OCI-LY1 (cell line): ENCODE results near the gene TXNL4B.

ENCODE experiments used
- H2AFZ ChIP-seq: fragments of 200-600 bp; sonication (generic), shearing (Covaris generic); 2 replicates; pipeline ENCODE4 v1.6.0; 2014; ENCODE audit warnings: antibody characterized with exemption, mild to moderate bottlenecking, low read length
- H3F3A ChIP-seq: fragments of 200-600 bp; sonication (generic), shearing (Covaris generic); 2 replicates; pipeline ENCODE4 v1.6.0; 2014; ENCODE audit warnings: mild to moderate bottlenecking, antibody characterized with exemption, low read length, moderate library complexity; ENCODE audit not compliant: insufficient read depth
- H3K27ac ChIP-seq: fragments of 200-600 bp; sonication (generic); 2 replicates; pipeline ENCODE4 v1.5.1; 2014; ENCODE audit warnings: low read length, mixed run types, mild to moderate bottlenecking, low read depth; ENCODE audit not compliant: poor library complexity, severe bottlenecking
- H3K27me3 ChIP-seq: fragments of 200-600 bp; sonication (generic); 2 replicates; pipeline ENCODE4 v1.6.0; 2014; ENCODE audit warnings: antibody characterized with exemption, mild to moderate bottlenecking, low read length, moderate library complexity; ENCODE audit not compliant: insufficient read depth
- H3K36me3 ChIP-seq: fragments of 200-600 bp; sonication (generic); 2 replicates; pipeline ENCODE4 v1.6.1; 2014; ENCODE audit warnings: mild to moderate bottlenecking, antibody characterized with exemption, low read length, moderate library complexity, mixed read lengths; ENCODE audit not compliant: insufficient read depth
- H3K4me1 ChIP-seq: fragments of 200-600 bp; sonication (generic); 2 replicates; pipeline ENCODE4 v1.5.1; 2014; ENCODE audit warnings: mild to moderate bottlenecking, low read length, moderate library complexity; ENCODE audit not compliant: insufficient read depth, severe bottlenecking
- H3K4me2 ChIP-seq: fragments of 200-600 bp; sonication (generic), shearing (Covaris generic); 2 replicates; pipeline ENCODE4 v1.6.1; 2014; ENCODE audit warnings: low read length
- H3K4me3 ChIP-seq: fragments of 200-600 bp; sonication (generic); 2 replicates; pipeline ENCODE4 v1.5.1; 2014; ENCODE audit warnings: low read length, low read depth, mild to moderate bottlenecking, mixed read lengths; ENCODE audit not compliant: poor library complexity, severe bottlenecking
- H3K79me2 ChIP-seq: fragments of 200-600 bp; shearing (Covaris generic); 2 replicates; pipeline ENCODE4 v1.6.1; 2016; ENCODE audit warnings: mixed run types, low read length, mixed read lengths; ENCODE audit not compliant: insufficient read depth
- H3K9ac ChIP-seq: fragments of 200-600 bp; sonication (generic), shearing (Covaris generic); 2 replicates; pipeline ENCODE4 v1.6.1; 2014; ENCODE audit warnings: mild to moderate bottlenecking, low read length, mixed read lengths
- H3K9me2 ChIP-seq: fragments of 200-600 bp; sonication (generic), shearing (Covaris generic); 2 replicates; pipeline ENCODE4 v1.6.1; 2014; ENCODE audit warnings: low read depth, mild to moderate bottlenecking, low read length, mixed read lengths
- H3K9me3 ChIP-seq: fragments of 200-600 bp; shearing (Covaris generic); 2 replicates; pipeline ENCODE4 v1.6.1; 2014; ENCODE audit warnings: low read length, mixed read lengths
- H4K20me1 ChIP-seq: fragments of 200-600 bp; sonication (generic), shearing (Covaris generic); 2 replicates; pipeline ENCODE4 v1.6.0; 2016; ENCODE audit warnings: mild to moderate bottlenecking, low read length; ENCODE audit not compliant: insufficient read depth
- CTCF ChIP-seq: fragments of 200-600 bp; sonication (generic), shearing (Covaris generic); IDR thresholded peaks from 2 replicates; pipeline ENCODE4 v1.5.1; 2017; ENCODE audit warnings: mild to moderate bottlenecking, antibody characterized with exemption, low read length, moderate library complexity, mixed read lengths
- EZH2 ChIP-seq: fragments of 200-600 bp; sonication (generic), shearing (Covaris generic); IDR thresholded peaks from 2 replicates; pipeline ENCODE4 v1.8.0; 2017; ENCODE audit warnings: borderline replicate concordance, mixed run types, mild to moderate bottlenecking, antibody characterized with exemption, low read length, moderate library complexity, mixed read lengths

TXNL4B gene

GRCh38 chr16:72124761-72125634 is 31.6 kb upstream of the TXNL4B start:
- Histone ChIP-seq H3K9ac (no peak overlapping the region), H3K36me3 (no peaks in the 10 kb centered on the region), H3K4me1 (no peaks in the 10 kb centered on the region), H3K79me2 (no peaks in the 10 kb centered on the region), H3K27me3 (no peaks in the 10 kb centered on the region), H3K9me2 (no peaks in the 10 kb centered on the region), H3K9me3 (no peaks in the 10 kb centered on the region), H3K4me3 (no peak overlapping the region), H4K20me1 (no peaks in the 10 kb centered on the region), H2AFZ (no peak overlapping the region), H3F3A (no peaks in the 10 kb centered on the region), H3K27ac (no peak overlapping the region), H3K4me2 (no peak overlapping the region)
- TF ChIP-seq CTCF (peak; percentile 85), EZH2 (no peak)

GRCh38 chr16:72124148-72124547 is 30.7 kb upstream of the TXNL4B start:
- Histone ChIP-seq H3K4me1 (no peaks in the 10 kb centered on the region), H3K4me2 (no peak overlapping the region), H3F3A (no peaks in the 10 kb centered on the region), H3K9me3 (no peaks in the 10 kb centered on the region), H3K79me2 (no peaks in the 10 kb centered on the region), H4K20me1 (no peaks in the 10 kb centered on the region), H3K27me3 (no peaks in the 10 kb centered on the region), H3K36me3 (no peaks in the 10 kb centered on the region), H3K4me3 (no peak overlapping the region), H3K27ac (no peak overlapping the region), H3K9me2 (no peaks in the 10 kb centered on the region), H2AFZ (no peak overlapping the region), H3K9ac (no peak overlapping the region)
- TF ChIP-seq CTCF: no peak
- no peak for TF ChIP-seq EZH2

GRCh38 chr16:72123426-72123825 is 30.0 kb upstream of the TXNL4B start:
- H3K9me3 ChIP-seq: no peaks in the 10 kb centered on the region
- no peaks in the 10 kb centered on the region for H3K79me2 ChIP-seq
- H2AFZ ChIP-seq: no peak overlapping the region
- no peaks in the 10 kb centered on the region for H3F3A ChIP-seq
- no peak overlapping the region for H3K9ac ChIP-seq
- H4K20me1 ChIP-seq: no peaks in the 10 kb centered on the region
- no peak overlapping the region for H3K4me3 ChIP-seq
- H3K36me3 ChIP-seq: no peaks in the 10 kb centered on the region
- TF ChIP-seq EZH2 (no peak), CTCF (no peak)
- H3K4me1 ChIP-seq: no peaks in the 10 kb centered on the region
- H3K27me3 ChIP-seq: no peaks in the 10 kb centered on the region
- no peak overlapping the region for H3K27ac ChIP-seq
- H3K4me2 ChIP-seq: no peak overlapping the region
- H3K9me2 ChIP-seq: no peaks in the 10 kb centered on the region
